ENCODE results near the gene AURKAIP1.

DNA sequence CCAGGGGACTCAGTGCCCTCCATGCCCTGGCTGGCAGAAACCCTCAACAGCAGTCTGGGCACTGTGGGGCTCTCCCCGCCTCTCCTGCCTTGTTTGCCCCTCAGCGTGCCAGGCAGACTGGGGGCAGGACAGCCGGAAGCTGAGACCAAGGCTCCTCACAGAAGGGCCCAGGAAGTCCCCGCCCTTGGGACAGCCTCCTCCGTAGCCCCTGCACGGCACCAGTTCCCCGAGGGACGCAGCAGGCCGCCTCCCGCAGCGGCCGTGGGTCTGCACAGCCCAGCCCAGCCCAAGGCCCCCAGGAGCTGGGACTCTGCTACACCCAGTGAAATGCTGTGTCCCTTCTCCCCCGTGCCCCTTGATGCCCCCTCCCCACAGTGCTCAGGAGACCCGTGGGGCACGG lies 46.8 kb downstream of the AURKAIP1 start:
- no peak for TF ChIP-seq EZH2 (IDR thresholded peaks at IDR 0.05; ENCODE audit: low read length)
- TF ChIP-seq, protein P1, sequence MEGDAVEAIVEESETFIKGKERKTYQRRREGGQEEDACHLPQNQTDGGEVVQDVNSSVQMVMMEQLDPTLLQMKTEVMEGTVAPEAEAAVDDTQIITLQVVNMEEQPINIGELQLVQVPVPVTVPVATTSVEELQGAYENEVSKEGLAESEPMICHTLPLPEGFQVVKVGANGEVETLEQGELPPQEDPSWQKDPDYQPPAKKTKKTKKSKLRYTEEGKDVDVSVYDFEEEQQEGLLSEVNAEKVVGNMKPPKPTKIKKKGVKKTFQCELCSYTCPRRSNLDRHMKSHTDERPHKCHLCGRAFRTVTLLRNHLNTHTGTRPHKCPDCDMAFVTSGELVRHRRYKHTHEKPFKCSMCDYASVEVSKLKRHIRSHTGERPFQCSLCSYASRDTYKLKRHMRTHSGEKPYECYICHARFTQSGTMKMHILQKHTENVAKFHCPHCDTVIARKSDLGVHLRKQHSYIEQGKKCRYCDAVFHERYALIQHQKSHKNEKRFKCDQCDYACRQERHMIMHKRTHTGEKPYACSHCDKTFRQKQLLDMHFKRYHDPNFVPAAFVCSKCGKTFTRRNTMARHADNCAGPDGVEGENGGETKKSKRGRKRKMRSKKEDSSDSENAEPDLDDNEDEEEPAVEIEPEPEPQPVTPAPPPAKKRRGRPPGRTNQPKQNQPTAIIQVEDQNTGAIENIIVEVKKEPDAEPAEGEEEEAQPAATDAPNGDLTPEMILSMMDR (optimal IDR thresholded peaks at IDR 0.05 in 1 of 3, IDR thresholded peaks at IDR 0.05 in 1 of 3, conservative IDR thresholded peaks at IDR 0.05 in 1 of 3; ENCODE audit: extremely low read depth in 1 of 3, insufficient read depth in 2 of 3, low read length in 3 of 3): no peak

Data from keratinocyte (primary cell).